GM21367 (cell line): ENCODE results near the gene RPGRIP1L.
"Not testable (repeated sequence)": the region's sequence is repeated elsewhere in the genome, so short reads cannot be mapped to it uniquely, and the experiment has no call there.

Experiments
- ATAC-seq: cut with Tn5 transposase; IDR thresholded peaks from one replicate; pipeline ENCODE4 v1.9.1; 2021; ENCODE audit not compliant: unreplicated experiment

The RPGRIP1L gene

DNA sequence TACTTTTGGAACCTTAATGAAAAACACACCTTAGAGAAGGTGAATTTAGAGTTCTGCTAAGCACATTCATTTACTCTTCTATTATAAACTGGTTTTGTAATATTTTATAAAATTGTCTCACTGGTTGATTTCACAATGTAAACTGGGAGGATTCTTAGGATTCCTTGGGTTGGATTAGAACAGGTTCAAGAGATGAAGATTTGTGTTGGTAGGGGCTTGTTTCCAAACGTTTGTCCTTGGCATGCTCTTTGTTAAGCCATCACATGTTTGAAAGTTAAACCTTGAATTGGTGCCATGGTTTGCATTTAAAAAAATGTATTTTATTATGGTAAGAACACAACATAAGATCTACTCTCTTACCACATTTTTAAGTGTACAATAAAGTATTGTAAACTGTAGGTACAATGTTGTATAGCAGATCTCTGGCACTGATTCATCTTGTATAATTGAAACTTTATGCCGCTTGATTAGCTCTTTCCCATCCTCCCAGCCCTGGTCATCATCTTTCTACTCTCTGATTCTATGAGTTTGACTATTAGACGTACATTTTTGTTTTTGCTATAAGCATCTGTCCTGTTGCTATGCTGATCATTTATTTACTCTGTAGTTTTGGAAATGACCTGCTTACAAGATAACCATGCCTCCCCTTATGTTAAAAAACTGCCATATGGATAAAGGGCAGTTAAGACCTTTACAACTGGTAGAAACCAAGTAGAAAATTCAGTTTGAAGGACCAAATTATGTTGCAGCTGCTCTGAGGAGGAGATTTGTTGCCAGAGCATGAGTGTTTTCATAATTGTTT lies 9.9 kb upstream of the RPGRIP1L start:
- ATAC-seq, result no peak

DNA sequence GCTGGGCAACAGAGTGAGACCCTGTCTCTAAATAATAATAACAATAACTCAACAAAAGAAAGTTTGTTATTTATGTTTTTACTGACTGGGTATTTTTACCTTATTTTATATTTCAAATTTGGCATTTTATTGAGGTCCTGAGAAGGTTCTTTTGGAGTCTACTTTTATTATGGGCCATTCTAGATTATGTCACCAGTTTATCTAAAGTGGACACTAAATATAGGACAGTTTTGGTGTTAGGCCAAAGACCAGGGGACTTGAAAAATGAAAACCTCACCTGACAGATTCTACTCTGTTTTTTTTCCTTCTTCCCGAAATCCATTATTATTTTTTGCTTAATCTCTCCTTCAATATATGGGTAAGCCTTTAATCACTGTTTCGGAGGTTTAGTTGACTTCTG lies 8.4 kb upstream of the RPGRIP1L start:
- ATAC-seq, result no peak

DNA sequence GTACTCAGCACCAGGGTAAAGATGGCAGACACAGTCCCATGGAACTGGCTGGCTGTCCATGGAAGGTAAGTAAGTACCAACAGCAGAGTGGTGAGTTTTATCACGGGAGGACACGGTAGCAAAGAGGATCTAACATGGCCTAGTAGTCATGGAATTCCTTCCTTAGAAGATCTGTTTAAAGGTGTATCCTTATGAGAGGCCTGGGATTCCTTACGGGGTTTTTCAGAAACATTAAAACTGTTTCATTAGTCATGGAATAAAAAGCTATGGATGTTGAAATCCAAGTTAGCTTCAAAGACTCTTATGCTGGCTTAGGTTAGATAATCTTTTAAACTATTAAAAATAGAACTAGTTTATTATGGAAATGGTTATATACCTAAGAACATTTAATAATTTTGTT lies 7.7 kb upstream of the RPGRIP1L start:
- no peak for ATAC-seq

DNA sequence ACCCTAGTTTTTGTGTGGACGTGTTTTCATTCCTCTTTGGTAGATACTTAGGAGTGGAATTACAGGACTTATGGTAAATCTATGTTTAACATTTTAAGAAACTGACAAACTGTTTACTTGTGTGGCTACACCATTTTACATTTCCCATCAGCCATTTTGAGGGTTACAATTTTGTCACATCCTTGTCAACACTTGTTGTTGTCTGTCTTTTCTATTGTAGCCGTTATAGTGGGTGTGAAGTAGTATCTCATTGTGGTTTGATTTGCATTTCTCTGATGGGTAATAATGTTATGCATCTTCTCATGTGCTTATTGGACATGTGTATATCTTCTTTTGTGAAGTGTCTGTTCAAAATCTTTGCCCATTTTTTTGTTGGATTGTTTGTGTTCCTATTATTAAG lies 4.8 kb upstream of the RPGRIP1L start:
- no peak for ATAC-seq

DNA sequence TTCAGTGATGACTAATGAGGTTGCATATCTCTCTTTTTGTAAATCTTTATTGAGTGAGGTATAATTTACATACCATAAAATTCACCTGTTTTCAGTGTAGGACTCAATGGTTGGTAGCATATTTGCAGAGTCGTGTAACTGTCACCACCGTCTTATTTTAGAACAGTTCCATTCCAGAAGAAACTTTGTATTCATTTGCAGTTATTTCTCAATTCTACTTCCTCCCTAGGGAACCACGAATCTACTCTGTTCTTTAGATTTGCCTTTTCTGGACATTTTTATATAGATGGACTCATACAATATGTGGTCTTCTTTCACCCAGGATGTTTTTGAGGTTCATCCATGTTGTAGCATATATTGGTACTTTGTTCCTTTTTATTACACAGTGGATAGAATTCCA lies 4.0 kb upstream of the RPGRIP1L start:
- no peak for ATAC-seq

DNA sequence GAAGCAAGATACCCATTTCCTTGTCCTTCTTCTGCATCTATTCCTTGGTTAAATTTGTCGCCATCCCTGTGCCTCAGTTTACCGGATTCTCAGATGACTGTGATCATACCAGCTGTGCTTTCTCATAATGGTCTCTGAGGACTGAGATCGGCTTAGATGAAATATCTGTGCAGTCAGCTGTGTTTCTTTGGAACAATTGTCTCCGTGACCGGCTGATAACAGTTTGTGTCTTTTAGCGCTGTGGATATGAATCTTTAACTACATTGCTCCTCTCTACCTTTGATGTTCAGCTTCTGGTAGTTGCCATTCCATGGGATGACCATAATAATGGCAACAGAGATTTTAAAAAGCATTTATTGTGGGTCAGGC lies 770 bp upstream of the RPGRIP1L start:
- no peak for ATAC-seq

DNA sequence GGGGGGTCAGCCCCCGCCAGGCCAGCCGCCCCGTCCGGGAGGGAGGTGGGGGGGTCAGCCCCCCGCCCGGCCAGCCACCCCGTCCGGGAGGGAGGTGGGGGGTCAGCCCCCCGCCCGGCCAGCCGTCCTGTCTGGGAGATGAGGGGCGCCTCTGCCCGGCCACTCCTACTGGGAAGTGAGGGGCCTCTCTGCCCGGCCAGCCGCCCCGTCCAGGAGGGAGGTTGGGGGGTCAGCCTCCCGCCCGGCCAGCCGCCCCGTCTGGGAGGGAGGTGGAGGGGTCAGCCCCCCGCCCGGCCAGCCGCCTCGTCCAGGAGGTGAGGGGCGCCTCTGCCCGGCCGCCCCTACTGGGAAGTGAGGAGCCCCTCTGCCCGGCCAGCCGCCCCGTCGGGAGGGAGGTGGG lies 5.4 kb downstream of the RPGRIP1L start:
- not testable (repeated sequence) for ATAC-seq

DNA sequence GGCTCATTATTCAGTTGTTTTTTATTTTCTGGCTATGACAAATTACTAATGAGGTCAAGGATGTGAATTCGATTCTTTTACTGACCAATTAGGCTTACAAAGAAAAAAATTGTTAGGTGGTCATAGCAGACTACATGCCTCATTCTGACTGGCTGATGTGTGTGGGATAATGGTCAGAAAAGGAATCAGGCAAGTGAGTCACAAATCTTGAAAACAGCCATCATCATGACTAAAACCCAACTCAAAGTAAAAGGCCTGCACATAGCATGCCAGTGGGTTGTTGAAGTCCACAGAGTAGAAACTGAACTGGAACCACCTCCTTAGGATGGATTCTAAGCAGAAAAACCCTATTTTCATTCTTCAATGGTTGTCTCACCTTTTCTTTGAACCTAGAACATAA lies 8.6 kb downstream of the RPGRIP1L start:
- no peak for ATAC-seq

DNA sequence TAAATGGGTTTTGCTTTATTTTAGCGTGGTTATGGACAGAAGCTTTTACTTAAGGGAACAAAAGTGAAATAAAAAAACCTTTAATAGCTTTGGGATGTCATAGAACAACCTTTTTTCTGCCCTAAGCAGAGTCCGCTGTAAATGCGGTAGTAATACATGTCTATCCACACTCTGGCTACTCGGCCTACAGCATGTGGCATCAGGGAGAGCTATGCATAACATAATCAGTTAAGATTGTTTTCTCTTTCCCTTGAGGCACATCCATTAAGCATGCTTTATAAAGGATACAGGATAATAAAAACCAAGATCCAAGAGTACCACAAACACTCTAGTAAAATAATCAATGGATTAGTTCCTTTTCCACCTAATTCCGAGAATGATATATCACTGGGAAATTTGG lies 10.3 kb downstream of the RPGRIP1L start:
- ATAC-seq, result no peak

DNA sequence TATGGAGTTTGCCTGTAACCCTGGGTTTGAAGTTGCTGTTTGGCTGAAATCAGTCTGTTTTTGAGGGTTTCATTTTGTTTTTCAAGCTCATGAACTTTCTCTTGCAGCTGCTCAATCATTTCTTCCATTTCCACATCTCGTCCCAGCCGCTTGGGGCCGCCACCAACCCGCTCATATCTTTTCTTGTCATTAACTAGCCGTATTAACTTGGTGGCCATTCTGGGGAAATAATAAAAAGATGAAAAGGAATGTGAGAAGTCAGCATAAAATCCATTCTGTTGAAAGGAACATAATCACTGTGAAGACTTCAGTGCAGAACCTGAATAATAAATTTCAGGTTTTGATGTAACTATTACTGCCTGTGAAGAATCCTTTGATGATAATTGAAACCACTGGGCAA lies 11.5 kb downstream of the RPGRIP1L start:
- no peak for ATAC-seq

DNA sequence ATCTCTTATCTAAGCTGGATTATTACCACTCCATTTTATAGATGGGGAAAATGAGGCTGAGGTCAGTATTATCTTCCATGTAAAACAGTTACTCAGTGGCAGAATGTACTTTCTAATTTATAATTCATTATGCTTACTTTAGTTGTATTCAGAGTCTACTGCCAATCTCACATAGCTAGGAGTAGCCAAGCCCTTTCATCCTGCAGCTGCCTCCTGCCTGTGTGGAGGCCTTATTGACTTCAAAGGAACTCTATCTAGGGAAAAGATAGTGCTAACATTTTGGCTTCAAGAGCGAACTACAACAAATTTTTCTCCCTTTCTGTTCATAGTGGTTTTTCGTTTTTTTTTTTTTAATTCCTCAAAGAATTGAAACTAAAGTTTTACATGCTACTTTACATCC lies 12.9 kb downstream of the RPGRIP1L start:
- no peak for ATAC-seq

DNA sequence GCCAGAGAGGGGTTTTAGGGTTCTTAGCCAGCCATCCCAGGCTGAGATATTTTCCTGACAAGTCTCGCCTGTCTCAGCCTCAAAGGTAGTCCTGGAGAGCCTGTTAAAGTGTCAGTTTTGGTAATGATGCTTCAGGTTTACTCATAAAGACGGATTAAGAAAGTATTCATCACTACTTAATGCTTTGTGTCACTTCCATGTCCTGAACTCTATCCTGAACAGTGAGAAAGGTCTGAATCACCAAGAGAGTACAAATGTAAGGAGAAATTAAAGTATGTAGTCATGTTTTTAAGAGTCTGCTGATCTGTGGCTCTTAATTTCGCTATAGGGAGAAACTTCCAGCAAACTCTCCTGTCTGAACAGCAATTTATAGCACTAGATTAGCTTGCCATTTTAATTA lies 14.0 kb downstream of the RPGRIP1L start:
- no peak for ATAC-seq

DNA sequence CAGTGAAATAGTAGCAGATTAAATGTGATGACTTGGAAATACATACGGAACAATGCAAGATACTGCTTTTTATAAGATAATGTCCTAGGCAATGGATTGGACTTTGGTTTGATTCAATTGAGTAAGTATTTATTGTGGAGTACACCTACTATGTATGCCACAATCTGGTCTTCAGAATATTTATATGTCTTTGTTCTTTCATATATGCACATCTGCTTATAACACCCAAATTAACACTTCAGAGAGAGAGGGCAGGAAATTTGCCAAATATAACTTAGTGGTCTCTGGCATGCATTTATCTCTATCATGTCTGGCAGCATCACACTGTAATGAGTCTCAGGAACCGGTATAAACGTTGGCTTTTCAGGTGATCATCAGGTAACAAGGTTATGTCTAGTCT lies 16.9 kb downstream of the RPGRIP1L start:
- ATAC-seq, result no peak

DNA sequence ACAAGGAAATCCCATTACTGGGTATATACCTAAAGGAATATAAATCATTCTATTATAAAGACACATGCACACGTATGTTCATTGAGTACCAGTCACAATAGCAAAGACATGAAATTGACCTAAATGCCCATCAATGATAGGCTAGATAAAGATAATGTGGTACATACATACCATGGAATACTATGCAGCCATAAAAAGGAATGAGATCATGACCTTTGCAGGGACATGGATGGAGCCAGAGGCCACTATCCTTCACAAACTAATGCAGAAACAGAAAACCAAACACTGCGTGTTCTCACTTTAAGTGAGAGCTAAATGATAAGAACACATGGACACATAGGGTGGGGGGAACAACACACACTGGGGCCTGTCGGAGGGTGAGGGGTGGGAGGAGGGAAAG lies 18.3 kb downstream of the RPGRIP1L start:
- not testable (repeated sequence) for ATAC-seq

DNA sequence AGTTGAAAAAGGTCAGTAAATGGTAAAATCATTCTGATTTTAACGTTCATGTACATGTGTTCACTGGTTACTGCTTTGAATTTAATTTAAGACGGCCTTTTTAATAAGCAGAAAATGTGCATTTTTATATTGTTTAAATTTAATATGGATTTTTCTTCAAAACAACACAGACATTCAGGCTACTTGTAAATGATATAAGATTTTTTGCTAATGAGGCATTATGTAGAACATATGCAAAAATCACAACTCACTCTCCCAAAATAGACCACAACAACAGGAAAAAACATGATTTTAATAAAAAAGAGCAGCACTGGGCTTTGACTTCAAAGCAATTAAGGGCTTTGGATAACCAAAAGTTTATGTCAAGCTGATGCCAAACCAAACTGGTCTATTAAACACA lies 22.3 kb downstream of the RPGRIP1L start:
- no peak for ATAC-seq

DNA sequence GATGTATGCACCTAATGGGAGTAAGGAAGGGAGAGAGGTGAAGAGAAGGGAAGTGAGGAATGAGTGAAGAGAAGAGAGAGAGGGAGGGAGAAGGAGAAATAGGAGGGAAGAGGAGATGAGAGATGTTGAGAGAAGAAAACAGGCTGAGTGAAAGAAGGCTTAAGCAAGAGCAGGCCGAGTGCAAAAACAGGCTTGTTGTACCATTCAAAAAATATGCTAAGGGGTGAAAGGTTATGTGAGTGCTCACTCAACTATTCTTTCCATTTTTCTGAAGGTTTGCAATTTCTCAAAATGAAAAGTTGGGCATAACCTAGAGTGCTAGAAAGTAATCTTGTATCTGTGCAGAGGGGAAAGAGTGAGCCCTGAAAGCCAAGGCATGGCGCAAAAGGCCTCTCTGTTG lies 22.9 kb downstream of the RPGRIP1L start:
- ATAC-seq, result no peak

DNA sequence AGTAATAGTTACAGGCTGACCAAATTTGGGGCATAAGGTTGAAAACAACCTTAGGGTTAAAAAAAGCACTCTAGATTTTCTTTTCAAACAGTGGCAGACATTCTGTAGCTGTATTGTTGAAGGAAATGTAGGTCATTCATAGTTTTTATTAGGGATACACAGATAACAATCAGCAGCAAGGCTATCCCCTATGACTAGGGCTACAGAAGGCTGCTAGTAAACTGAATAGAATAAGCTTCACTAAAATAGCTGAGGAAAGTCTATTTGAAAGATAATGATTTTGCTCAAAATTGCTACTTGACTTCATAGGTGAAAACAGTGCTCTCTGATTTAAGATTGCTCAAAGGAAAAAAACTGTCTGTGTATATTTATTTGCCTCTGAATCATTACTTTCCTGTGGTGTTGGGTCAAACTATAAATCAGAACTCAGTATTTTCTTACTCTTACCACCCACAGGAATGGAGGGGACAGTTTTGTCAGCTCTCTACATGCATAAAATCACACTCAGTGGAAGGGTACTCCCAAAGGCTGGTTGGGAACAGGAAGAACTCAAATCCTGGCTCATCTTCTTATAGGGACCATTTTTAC lies 24.8 kb downstream of the RPGRIP1L start:
- no peak for ATAC-seq

DNA sequence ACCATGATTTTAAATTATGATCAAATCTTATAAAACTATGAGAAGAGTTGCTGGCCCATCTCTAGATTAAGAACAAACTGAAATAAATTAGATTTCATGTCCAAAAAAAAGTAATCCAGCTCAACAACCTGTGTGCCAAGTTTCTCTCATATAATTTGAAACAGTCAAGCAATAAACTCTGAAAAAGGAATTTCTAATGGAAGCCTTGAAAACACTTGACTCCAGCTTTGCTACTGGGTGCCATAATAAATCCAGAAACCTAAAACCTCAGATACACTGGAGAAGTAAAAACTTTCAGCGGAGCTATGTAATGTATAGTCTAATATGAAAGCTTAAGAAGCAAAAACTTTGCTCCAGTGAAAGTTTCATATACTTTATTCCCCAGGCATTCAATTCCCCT lies 25.5 kb downstream of the RPGRIP1L start:
- ATAC-seq, result no peak

DNA sequence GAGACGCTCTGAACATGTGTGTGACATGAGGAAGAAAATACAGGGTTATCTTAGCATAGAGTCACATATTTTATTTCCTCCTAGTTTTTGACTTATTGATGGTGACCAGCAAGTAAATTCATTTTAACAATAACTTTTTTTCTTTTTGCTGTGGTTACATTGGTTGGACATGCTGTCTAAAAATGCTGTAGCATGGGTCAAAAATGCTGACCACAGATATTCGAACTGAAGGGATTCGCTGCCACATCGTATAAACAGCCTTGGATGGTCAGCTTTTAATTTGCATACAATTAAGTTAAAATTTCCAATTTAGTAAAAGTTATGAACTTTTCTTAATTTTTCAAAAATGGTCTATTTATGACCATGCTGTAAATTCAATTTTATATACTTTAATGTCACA lies 30.5 kb downstream of the RPGRIP1L start:
- no peak for ATAC-seq

DNA sequence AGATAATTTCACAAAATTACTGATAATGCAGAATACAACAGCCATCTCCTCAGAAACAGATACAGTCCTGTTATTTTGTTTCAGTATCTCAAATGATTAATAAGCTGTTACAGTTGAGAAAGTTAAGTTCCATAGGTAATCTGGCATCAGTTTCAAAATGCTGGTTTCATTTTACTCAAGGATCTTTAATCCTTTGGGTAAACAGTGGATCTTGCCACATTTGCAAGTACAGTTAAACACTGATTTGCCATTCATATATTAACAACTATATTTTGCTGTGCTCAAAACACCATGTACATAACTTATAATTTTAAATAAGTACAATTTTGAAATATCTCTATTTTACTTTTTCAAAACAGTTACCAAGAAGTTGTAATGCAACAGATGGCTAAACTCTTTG lies 31.2 kb downstream of the RPGRIP1L start:
- no peak for ATAC-seq

DNA sequence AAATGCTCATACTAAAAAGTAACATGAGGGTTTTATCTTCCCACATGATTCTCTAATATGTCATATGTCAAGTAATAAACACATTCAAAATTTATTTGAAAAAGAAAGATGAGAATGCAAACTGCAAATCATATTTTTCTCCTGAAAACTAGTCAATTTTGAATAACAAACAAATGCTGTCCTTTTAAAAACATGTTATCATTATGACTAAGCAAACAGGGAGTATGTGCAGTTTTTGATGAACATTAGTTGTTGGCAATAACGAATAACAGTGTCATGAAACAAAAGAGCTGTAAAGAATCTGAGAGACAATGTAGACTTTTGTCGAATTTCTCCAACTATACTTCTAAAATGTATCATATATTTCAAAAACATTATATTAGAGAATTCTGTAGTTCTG lies 34.8 kb downstream of the RPGRIP1L start:
- ATAC-seq, result no peak

DNA sequence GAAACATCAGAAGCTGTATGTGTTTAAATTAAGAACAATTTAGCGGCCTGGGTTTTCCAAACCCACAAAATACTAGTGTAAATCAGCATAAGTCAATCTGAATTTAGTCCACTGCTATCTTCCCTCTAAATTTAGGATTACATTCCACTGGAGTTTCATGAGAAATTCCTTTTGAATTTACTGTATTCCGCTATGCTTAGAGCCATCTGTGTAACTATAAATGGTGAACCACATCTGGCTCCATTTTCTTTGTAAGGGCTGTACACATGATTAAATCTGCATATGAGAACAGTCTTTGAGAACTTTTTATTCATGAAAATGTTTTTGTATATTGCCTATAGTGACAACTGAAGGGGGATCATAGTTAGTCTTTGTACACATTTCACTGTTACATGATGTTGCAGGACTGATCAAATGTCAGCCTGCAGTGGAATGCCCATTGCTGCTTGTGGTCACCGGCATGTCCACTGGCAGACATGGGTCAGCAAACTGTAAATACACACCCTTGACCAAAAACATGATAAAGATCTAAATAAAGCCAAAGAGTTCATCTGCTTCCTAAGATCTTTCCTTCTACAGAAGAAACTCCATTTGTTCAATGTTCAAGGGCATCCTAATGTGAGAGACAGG lies 36.8 kb downstream of the RPGRIP1L start:
- no peak for ATAC-seq
